Hepatocyte (in vitro differentiated cells): ENCODE results near the gene OTOGL. TPM values are rescaled to one million over a fixed set of nuclear protein-coding genes. Genes with fewer than 3 reads are reported as not detected.
"Not testable (repeated sequence)": the region's sequence is repeated elsewhere in the genome, so short reads cannot be mapped to it uniquely, and the experiment has no call there.

Source experiments
- DNase-seq: peaks from one replicate; pipeline ENCODE4 v3.0.0-alpha.2; 2016; ENCODE audit warnings: low spot score
- H2AFZ ChIP-seq: fragments of 200-600 bp; sonication (generic); 2 replicates; pipeline ENCODE4 v1.6.0; 2016; ENCODE audit warnings: antibody characterized with exemption, mild to moderate bottlenecking
- H3K27ac ChIP-seq: fragments of 200-600 bp; sonication (generic); 2 replicates; pipeline ENCODE4 v1.5.1; 2016; ENCODE audit warnings: mild to moderate bottlenecking
- H3K27me3 ChIP-seq: fragments of 200-600 bp; sonication (generic); 2 replicates; pipeline ENCODE4 v1.6.1; 2016
- H3K36me3 ChIP-seq: fragments of 200-600 bp; sonication (generic); replicated peaks from 2 replicates; pipeline ENCODE4 v1.5.1; 2016; ENCODE audit warnings: low read depth; ENCODE audit not compliant: insufficient read depth
- H3K4me1 ChIP-seq: fragments of 200-600 bp; sonication (generic); 2 replicates; pipeline ENCODE4 v1.5.1; 2016; ENCODE audit warnings: mild to moderate bottlenecking, moderate library complexity; ENCODE audit not compliant: insufficient read depth
- H3K4me2 ChIP-seq: fragments of 200-600 bp; sonication (generic); 2 replicates; pipeline ENCODE4 v1.6.0; 2016
- H3K4me3 ChIP-seq: fragments of 200-600 bp; sonication (generic); 2 replicates; pipeline ENCODE4 v1.5.1; 2016; ENCODE audit warnings: mild to moderate bottlenecking
- H3K79me2 ChIP-seq: fragments of 200-600 bp; sonication (generic); 2 replicates; pipeline ENCODE4 v1.6.0; 2017; ENCODE audit warnings: mild to moderate bottlenecking
- H3K9me2 ChIP-seq: fragments of 200-600 bp; sonication (generic); replicated peaks from 2 replicates; pipeline ENCODE4 v1.6.0; 2017; ENCODE audit warnings: mild to moderate bottlenecking; ENCODE audit not compliant: insufficient read depth
- H3K9me3 ChIP-seq: fragments of 200-600 bp; sonication (generic); 2 replicates; pipeline ENCODE4 v1.5.1; 2016; ENCODE audit warnings: low read depth, mild to moderate bottlenecking
- H4K20me1 ChIP-seq: fragments of 200-600 bp; sonication (generic); 2 replicates; pipeline ENCODE4 v1.6.0; 2016; ENCODE audit warnings: mild to moderate bottlenecking; ENCODE audit not compliant: insufficient read depth, poor library complexity, severe bottlenecking
- CTCF ChIP-seq: fragments of 200-600 bp; sonication (generic); IDR thresholded peaks from 2 replicates; pipeline ENCODE4 v1.5.1; 2016; ENCODE audit warnings: antibody characterized with exemption, mild to moderate bottlenecking; ENCODE audit not compliant: poor library complexity
- EZH2 ChIP-seq: fragments of 200-600 bp; sonication (generic); IDR thresholded peaks from 2 replicates; pipeline ENCODE4 v1.6.1; 2016; ENCODE audit warnings: antibody characterized with exemption, mild to moderate bottlenecking, borderline replicate concordance
- EZH2phosphoT487 ChIP-seq: fragments of 200-600 bp; sonication (generic); IDR thresholded peaks from one replicate; pipeline ENCODE4 v1.6.1; 2018; ENCODE audit warnings: antibody characterized with exemption, mild to moderate bottlenecking, low read depth, moderate library complexity; ENCODE audit not compliant: unreplicated experiment, severe bottlenecking
- WGBS: methylation state at CpG from one replicate; pipeline ENCODE4 v1.1.6; 2016; ENCODE audit warnings: low lambda C conversion rate; ENCODE audit errors: missing lambda C conversion rate; 5-methylcytosine and 5-hydroxymethylcytosine counted together
- polyA plus RNA-seq: library from polyadenylated mRNA; unstranded; fragments of >200 nt; fragmentation: Nextera tagmentation; extraction: Ambion mirVana; gene quantifications from 2 replicates; pipeline ENCODE4 v1.2.1, GENCODE V29; 2016
- total RNA-seq: library from RNA; depleted of rRNA; stranded (reverse); fragments of >200 nt; gene quantifications from 2 replicates; pipeline ENCODE4 v1.2.3, GENCODE V29; 2014

OTOGL gene
- total and polyA plus RNA-seq, 2 experiments from 2014 or later, result 0.33 TPM; not detected in 1

- Histone ChIP-seq H2AFZ (no peak overlapping the region), H4K20me1 (no peaks in the 10 kb centered on the region), H3K36me3 (no peaks in the 10 kb centered on the region), H3K4me3 (no peak overlapping the region), H3K4me2 (no peak overlapping the region), H3K27ac (no peak overlapping the region), H3K9me2 (no peaks in the 10 kb centered on the region), H3K9me3 (no peaks in the 10 kb centered on the region), H3K4me1 (no peaks in the 10 kb centered on the region), H3K27me3 (no peaks in the 10 kb centered on the region), H3K79me2 (no peaks in the 10 kb centered on the region)
- TF ChIP-seq EZH2phosphoT487 (no peak), EZH2 (no peak), CTCF (no peak)
- DNase-seq, result no peak
- WGBS, result 70% methylated on average over 2 of the region's 2 CpGs
Measured at GRCh38 chr12:80068173-80068572, 31.2 kb upstream of the OTOGL start.

- 30% methylated on average over 9 of the region's 9 CpGs for WGBS
- not testable (repeated sequence) for H3K4me3 ChIP-seq
Measured at GRCh38 chr12:80083892-80084614, 15.3 kb upstream of the OTOGL start.

GRCh38 chr12:80086025-80086424, 13.3 kb upstream of the OTOGL start:
- no peak overlapping the region for H2AFZ ChIP-seq
- no peaks in the 10 kb centered on the region for H3K36me3 ChIP-seq
- TF ChIP-seq CTCF (no peak), EZH2phosphoT487 (no peak), EZH2 (no peak)
- H3K9me2 ChIP-seq, result no peaks in the 10 kb centered on the region
- no peaks in the 10 kb centered on the region for H3K4me1 ChIP-seq
- no peaks in the 10 kb centered on the region for H4K20me1 ChIP-seq
- H3K27me3 ChIP-seq, result no peaks in the 10 kb centered on the region
- WGBS, result 73% methylated on average over 3 of the region's 3 CpGs
- no peak overlapping the region for H3K4me2 ChIP-seq
- H3K4me3 ChIP-seq, result no peak overlapping the region
- no peak overlapping the region for H3K27ac ChIP-seq
- H3K9me3 ChIP-seq, result no peaks in the 10 kb centered on the region
- no peak for DNase-seq
- H3K79me2 ChIP-seq, result no peaks in the 10 kb centered on the region

More at GRCh38 chr12:80083892-80084614, 15.3 kb upstream of the OTOGL start:
- H3K4me1 ChIP-seq, H3K27ac ChIP-seq, H4K20me1 ChIP-seq, H3K27me3 ChIP-seq, H3K36me3 ChIP-seq, H3K9me2 ChIP-seq, H3K79me2 ChIP-seq, H2AFZ ChIP-seq, H3K9me3 ChIP-seq: not testable (repeated sequence)
- H3K4me2 ChIP-seq, result peak overlapping the region; percentile 37
- DNase-seq, result peak; percentile 34

GRCh38 chr12:80087486-80088213, 11.7 kb upstream of the OTOGL start:
- Histone ChIP-seq H3K4me1 (no peaks in the 10 kb centered on the region), H2AFZ (no peak overlapping the region), H3K27me3 (no peaks in the 10 kb centered on the region), H3K4me2 (no peak overlapping the region), H3K9me2 (no peaks in the 10 kb centered on the region), H3K36me3 (no peaks in the 10 kb centered on the region), H3K27ac (no peak overlapping the region), H3K79me2 (no peaks in the 10 kb centered on the region), H4K20me1 (no peaks in the 10 kb centered on the region), H3K9me3 (no peaks in the 10 kb centered on the region), H3K4me3 (no peak overlapping the region)
- TF ChIP-seq EZH2phosphoT487 (no peak), CTCF (no peak), EZH2 (no peak)
- DNase-seq, result no peak
- WGBS, result 88% methylated on average over 8 of the region's 8 CpGs
